HG02763 (cell line): Measurements from ENCODE around the gene PCDHGA1.
A peak's percentile ranks its signal among the peaks of the same experiment; 100 is the strongest.

Experiments
- ATAC-seq: cut with Tn5 transposase; IDR thresholded peaks from one replicate; pipeline ENCODE4 v1.9.1; 2021; ENCODE audit warnings: mild to moderate bottlenecking, moderate library complexity; ENCODE audit not compliant: unreplicated experiment

The PCDHGA1 gene

GRCh38 chr5:141434006-141434405, 103.7 kb downstream of the PCDHGA1 start:
- ATAC-seq, result no peak

GRCh38 chr5:141437221-141437620, 106.9 kb downstream of the PCDHGA1 start:
- ATAC-seq, result no peak

GRCh38 chr5:141439411-141440141, 109.3 kb downstream of the PCDHGA1 start:
- ATAC-seq, result no peak

GRCh38 chr5:141440341-141440740, 110.0 kb downstream of the PCDHGA1 start:
- no peak for ATAC-seq

- no peak for ATAC-seq
Measured at GRCh38 chr5:141441571-141442170, 111.4 kb downstream of the PCDHGA1 start.

- ATAC-seq, result no peak
Measured at GRCh38 chr5:141465351-141465750, 135.0 kb downstream of the PCDHGA1 start.

- ATAC-seq, result peak; percentile 99
Measured at GRCh38 chr5:141475625-141476131, 145.4 kb downstream of the PCDHGA1 start, which contains the start of gene PCDHGC3. Gene PCDHGC3 (plus strand): TSS chr5:141475966. CDS start chr5:141476117, 151 bp downstream.

GRCh38 chr5:141476132-141476911, 146.0 kb downstream of the PCDHGA1 start:
- ATAC-seq, result peak; percentile 7

GRCh38 chr5:141477044-141477575, 146.8 kb downstream of the PCDHGA1 start:
- no peak for ATAC-seq

GRCh38 chr5:141477815-141478214, 147.5 kb downstream of the PCDHGA1 start:
- no peak for ATAC-seq

GRCh38 chr5:141478321-141478945, 148.1 kb downstream of the PCDHGA1 start:
- no peak for ATAC-seq

- ATAC-seq, result no peak
Measured at GRCh38 chr5:141479776-141480175, 149.5 kb downstream of the PCDHGA1 start.

- ATAC-seq, result no peak
Measured at GRCh38 chr5:141483902-141484301, 153.6 kb downstream of the PCDHGA1 start.

- ATAC-seq, result no peak
Measured at GRCh38 chr5:141484310-141484640, 154.0 kb downstream of the PCDHGA1 start.

GRCh38 chr5:141484641-141485311, 154.5 kb downstream of the PCDHGA1 start, which contains the start of gene PCDHGC4:
Gene PCDHGC4 (plus strand): TSS chr5:141485030. CDS start chr5:141485174, 144 bp downstream.
- no peak for ATAC-seq

- ATAC-seq, result no peak
Measured at GRCh38 chr5:141485321-141486055, 155.2 kb downstream of the PCDHGA1 start.

GRCh38 chr5:141486091-141486490, 155.8 kb downstream of the PCDHGA1 start:
- no peak for ATAC-seq

- ATAC-seq, result no peak
Measured at GRCh38 chr5:141487131-141487530, 156.8 kb downstream of the PCDHGA1 start.
